C4-2B (cell line): Measurements from ENCODE around the gene DNASE1L1.

Experiments
- CTCF ChIP-seq: fragments of 450-650 bp; conservative IDR thresholded peaks from 2 replicates; pipeline ENCODE4 v1.5.1; 2017; ENCODE audit warnings: mild to moderate bottlenecking
- ZFX ChIP-seq: fragments of 450-650 bp; IDR thresholded peaks from 2 replicates; pipeline ENCODE4 v1.6.1; 2017

GRCh38 chrX:154352012-154352401 is 57.0 kb downstream of the DNASE1L1 start:
- TF ChIP-seq CTCF (no peak), ZFX (no peak)
